Measurements from ENCODE around the gene INHBE. TPM values are rescaled to one million over a fixed set of nuclear protein-coding genes. Genes with fewer than 3 reads are reported as not detected.
"Not testable (repeated sequence)": the region's sequence is repeated elsewhere in the genome, so short reads cannot be mapped to it uniquely, and the experiment has no call there.

Gene INHBE
- total RNA-seq, 1 experiment from 2014 or later = 0.59 TPM

GRCh38 chr12:57414160-57414559 lies 40.9 kb upstream of the INHBE start:
- in situ Hi-C loops (cut with HindIII; ENCODE audit: low pct_unique_long_range_greater_than_20kb, low sequenced_read_pairs); ATAC-seq; H3K36me3 ChIP-seq (ENCODE audit: control insufficient read depth, insufficient read depth, low read length); BruUV-seq (replicated peaks); H3K27ac ChIP-seq (ENCODE audit: low read length); H3K4me1 ChIP-seq (ENCODE audit: control insufficient read depth, insufficient read depth, low read length); intact Hi-C loops (cut with micrococcal nuclease; ENCODE audit: unreplicated experiment); DNase-seq (ENCODE audit: low read depth, low spot score); H3K9me3 ChIP-seq (ENCODE audit: control insufficient read depth, insufficient read depth, low read depth, low read length); H3K27me3 ChIP-seq (ENCODE audit: control insufficient read depth, insufficient read depth, low read length); H3K4me3 ChIP-seq (ENCODE audit: low read depth in 2 of 2, low read length in 2 of 2): not testable (repeated sequence)
- POLR2A ChIA-PET = interaction anchor here (0.7 kb wide), 1 partner anchor 16 kb away, joined by 7 read pairs; no protein-coding TSS in a partner anchor
- CTCF ChIA-PET = interaction anchor here (0.7 kb wide), 1 partner anchor 619 kb away, joined by 13 read pairs; no protein-coding TSS in a partner anchor

GRCh38 chr12:57415088-57415487 lies 40.0 kb upstream of the INHBE start:
- TF ChIP-seq, protein P1, sequence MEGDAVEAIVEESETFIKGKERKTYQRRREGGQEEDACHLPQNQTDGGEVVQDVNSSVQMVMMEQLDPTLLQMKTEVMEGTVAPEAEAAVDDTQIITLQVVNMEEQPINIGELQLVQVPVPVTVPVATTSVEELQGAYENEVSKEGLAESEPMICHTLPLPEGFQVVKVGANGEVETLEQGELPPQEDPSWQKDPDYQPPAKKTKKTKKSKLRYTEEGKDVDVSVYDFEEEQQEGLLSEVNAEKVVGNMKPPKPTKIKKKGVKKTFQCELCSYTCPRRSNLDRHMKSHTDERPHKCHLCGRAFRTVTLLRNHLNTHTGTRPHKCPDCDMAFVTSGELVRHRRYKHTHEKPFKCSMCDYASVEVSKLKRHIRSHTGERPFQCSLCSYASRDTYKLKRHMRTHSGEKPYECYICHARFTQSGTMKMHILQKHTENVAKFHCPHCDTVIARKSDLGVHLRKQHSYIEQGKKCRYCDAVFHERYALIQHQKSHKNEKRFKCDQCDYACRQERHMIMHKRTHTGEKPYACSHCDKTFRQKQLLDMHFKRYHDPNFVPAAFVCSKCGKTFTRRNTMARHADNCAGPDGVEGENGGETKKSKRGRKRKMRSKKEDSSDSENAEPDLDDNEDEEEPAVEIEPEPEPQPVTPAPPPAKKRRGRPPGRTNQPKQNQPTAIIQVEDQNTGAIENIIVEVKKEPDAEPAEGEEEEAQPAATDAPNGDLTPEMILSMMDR (IDR thresholded peaks at IDR 0.05) = no peak
- TF ChIP-seq REST (IDR thresholded peaks at IDR 0.05; ENCODE audit: insufficient read depth in 1 of 2, low read depth in 2 of 2, low read length in 1 of 2) (no peak), SIN3A (IDR thresholded peaks at IDR 0.05; ENCODE audit: borderline replicate concordance, insufficient read depth, low read depth, low read length) (no peak), TCF7L2 (IDR thresholded peaks at IDR 0.05; ENCODE audit: low read depth, low read length) (no peak), POLR2AphosphoS5 (IDR thresholded peaks at IDR 0.05; ENCODE audit: low read depth, low read length) (no peak)
- ChIA-PET POLR2A (no interaction called here), CTCF (interaction anchor here (0.7 kb wide), 1 partner anchor 620 kb away, joined by 13 read pairs; no protein-coding TSS in a partner anchor)
- Histone ChIP-seq H3K27me3 (ENCODE audit: control insufficient read depth, insufficient read depth, low read length) (no peaks in the 10 kb centered on the region), H3K4me3 (ENCODE audit: low read depth in 2 of 2, low read length in 2 of 2) (no peak overlapping the region), H3K4me1 (ENCODE audit: control insufficient read depth, insufficient read depth, low read length) (no peaks in the 10 kb centered on the region), H3K36me3 (ENCODE audit: control insufficient read depth, insufficient read depth, low read length) (no peaks in the 10 kb centered on the region), H3K9me3 (ENCODE audit: control insufficient read depth, insufficient read depth, low read depth, low read length) (no peaks in the 10 kb centered on the region), H3K27ac (ENCODE audit: low read length) (no peak overlapping the region)
- BruUV-seq (replicated peaks) = no TSS peak
- in situ Hi-C loops (cut with HindIII; ENCODE audit: low pct_unique_long_range_greater_than_20kb, low sequenced_read_pairs) (no loop called here), intact Hi-C loops (cut with micrococcal nuclease; ENCODE audit: unreplicated experiment) (no loop called here)
- no peak for ATAC-seq
- DNase-seq (ENCODE audit: low read depth, low spot score) = no peak

DNA sequence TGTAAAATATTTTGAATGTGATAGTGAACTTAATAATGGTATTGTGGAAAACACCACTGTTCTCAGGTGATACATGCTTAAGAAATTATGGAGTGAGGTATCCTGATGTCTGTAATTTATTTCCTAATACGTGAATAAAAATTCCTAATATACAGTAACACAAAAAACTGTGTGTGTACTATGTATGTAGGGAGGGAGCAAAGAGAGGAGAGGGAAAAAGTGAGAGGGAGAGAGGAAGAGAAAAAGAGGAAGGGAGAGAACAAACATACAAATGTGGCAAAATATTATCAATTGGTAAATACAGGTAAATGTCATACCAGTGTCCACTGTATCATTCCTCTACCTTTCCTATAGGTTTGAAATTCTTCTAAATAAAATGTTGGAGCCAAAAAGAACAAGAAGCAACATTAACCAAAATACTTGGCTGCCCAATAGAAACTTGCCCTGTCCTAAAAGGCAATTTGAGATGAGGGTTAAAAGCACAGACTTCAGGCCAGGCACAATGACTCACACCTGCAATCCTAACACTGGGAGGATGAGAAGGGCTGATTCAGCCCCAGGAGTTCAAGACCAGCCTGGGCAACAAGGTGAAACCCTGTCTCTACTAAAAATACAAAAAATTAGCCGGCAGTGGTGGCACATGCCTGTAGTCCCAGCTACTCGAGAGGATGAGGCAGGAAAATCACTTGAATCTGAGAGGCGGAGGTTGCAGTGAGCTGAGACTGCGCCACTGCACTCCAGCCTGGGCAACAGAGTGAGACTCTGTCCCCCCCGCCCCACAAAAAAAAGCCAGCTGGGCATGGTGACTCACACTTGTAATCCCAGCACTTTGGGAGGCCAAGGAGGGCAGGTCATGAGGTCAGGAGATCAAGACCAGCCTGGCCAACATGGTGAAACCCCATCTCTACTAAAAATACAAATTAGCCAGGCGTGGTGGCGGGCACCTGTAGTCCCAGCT lies 38.8 kb upstream of the INHBE start:
- H3K9me3 ChIP-seq (ENCODE audit: control insufficient read depth, insufficient read depth, low read depth, low read length) = no peaks in the 10 kb centered on the region
- TF ChIP-seq TCF7L2 (IDR thresholded peaks at IDR 0.05; ENCODE audit: low read depth, low read length) = no peak
- no peak for TF ChIP-seq POLR2AphosphoS5 (IDR thresholded peaks at IDR 0.05; ENCODE audit: low read depth, low read length)
- TF ChIP-seq, protein P1 (IDR thresholded peaks at IDR 0.05) = no peak
- no peak for TF ChIP-seq SIN3A (IDR thresholded peaks at IDR 0.05; ENCODE audit: borderline replicate concordance, insufficient read depth, low read depth, low read length)
- no peak for TF ChIP-seq REST (IDR thresholded peaks at IDR 0.05; ENCODE audit: insufficient read depth in 1 of 2, low read depth in 2 of 2, low read length in 1 of 2)
- no peak for DNase-seq (ENCODE audit: low read depth, low spot score)
- intact Hi-C loops (cut with micrococcal nuclease; ENCODE audit: unreplicated experiment) = no loop called here
- H3K36me3 ChIP-seq (ENCODE audit: control insufficient read depth, insufficient read depth, low read length) = no peaks in the 10 kb centered on the region
- no TSS peak for BruUV-seq (replicated peaks)
- in situ Hi-C loops (cut with HindIII; ENCODE audit: low pct_unique_long_range_greater_than_20kb, low sequenced_read_pairs) = no loop called here
- CTCF ChIA-PET = interaction anchor here (0.6 kb wide), 1 partner anchor 77 kb away, joined by 3 read pairs; no protein-coding TSS in a partner anchor
- peak; percentile 74 for ATAC-seq
- no peaks in the 10 kb centered on the region for H3K4me1 ChIP-seq (ENCODE audit: control insufficient read depth, insufficient read depth, low read length)
- H3K27me3 ChIP-seq (ENCODE audit: control insufficient read depth, insufficient read depth, low read length) = no peaks in the 10 kb centered on the region
- POLR2A ChIA-PET = no interaction called here
- no peak overlapping the region for H3K27ac ChIP-seq (ENCODE audit: low read length)
- no peak overlapping the region for H3K4me3 ChIP-seq (ENCODE audit: low read depth in 2 of 2, low read length in 2 of 2)

All from Panc1 (cell line).